Duodenal mucosa (tissue), 2 donors: Measurements from ENCODE around the gene SLC39A11.

Source experiments
- H3K27ac ChIP-seq: one replicate; pipeline ENCODE4 v1.7.0; 2013; ENCODE audit warnings: low read depth, low read length
- H3K27me3 ChIP-seq, 2 donors: one replicate each; pipeline ENCODE4 v1.7.0; 2013; ENCODE audit warnings: low read length in 2 of 2, control low read depth in 1 of 2; ENCODE audit not compliant: insufficient read depth in 2 of 2, control insufficient read depth in 1 of 2
- H3K36me3 ChIP-seq, 2 donors: one replicate each; pipeline ENCODE4 v1.7.0; 2013; ENCODE audit warnings: low read length in 2 of 2, control low read depth in 1 of 2; ENCODE audit not compliant: insufficient read depth in 2 of 2, control insufficient read depth in 1 of 2
- H3K4me1 ChIP-seq, 2 donors: one replicate each; pipeline ENCODE4 v1.7.0; 2013; ENCODE audit warnings: low read length in 2 of 2, control low read depth in 1 of 2; ENCODE audit not compliant: insufficient read depth in 2 of 2, control insufficient read depth in 1 of 2
- H3K4me3 ChIP-seq, 2 donors: one replicate each; pipeline ENCODE4 v1.7.0; 2013; ENCODE audit warnings: low read length in 2 of 2, low read depth in 1 of 2
- H3K9ac ChIP-seq, 2 donors: one replicate each; pipeline ENCODE4 v1.7.0; 2013; ENCODE audit warnings: low read length in 2 of 2, low read depth in 1 of 2
- H3K9me3 ChIP-seq, 2 donors: one replicate each; pipeline ENCODE4 v1.7.0; 2013; ENCODE audit warnings: low read length in 2 of 2, control low read depth in 1 of 2; ENCODE audit not compliant: control insufficient read depth in 1 of 2

Gene SLC39A11

DNA sequence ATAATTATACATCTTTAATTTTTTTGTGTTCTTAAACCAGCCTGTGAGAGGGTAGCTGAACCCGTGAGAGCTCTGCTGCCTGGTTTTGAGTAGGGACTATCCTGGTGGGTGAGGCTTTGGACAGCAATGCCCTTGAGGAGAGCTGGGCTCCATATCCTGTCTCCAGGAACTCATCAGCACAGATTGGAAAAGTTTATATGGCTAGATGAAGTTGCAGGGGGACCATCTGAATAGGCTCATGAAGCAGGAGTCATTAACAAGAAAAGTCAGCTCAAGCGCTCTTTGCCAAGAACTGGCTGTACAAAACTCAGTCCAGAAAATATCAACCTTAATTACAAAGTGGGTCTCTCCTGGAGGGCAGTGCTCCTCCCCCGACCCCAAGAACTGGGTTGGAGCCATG is 38.5 kb upstream of the SLC39A11 start:
- Histone ChIP-seq H3K36me3 (no peaks in the 10 kb centered on the region), H3K9me3 (no peaks in the 10 kb centered on the region)

DNA sequence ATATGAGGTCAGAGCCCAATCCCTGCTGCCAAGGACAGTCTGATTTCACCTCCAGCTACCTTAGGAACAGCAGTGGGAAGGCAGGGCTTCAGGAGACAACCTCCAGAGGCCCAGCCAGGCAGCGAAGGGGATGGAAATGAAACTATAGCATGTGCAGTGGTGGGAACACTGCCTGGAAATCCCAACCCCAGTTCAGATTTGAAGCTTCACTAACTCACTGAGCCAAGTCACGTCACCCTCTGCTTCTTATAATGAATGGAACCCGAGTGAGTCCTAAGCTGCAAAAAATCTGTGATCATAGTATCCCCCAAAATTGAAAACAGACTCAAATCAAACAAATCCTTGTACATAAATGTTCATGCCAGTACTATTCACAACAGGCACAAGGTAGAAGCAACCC is 36.0 kb upstream of the SLC39A11 start:
- H3K4me3 ChIP-seq = no peak overlapping the region
- no peaks in the 10 kb centered on the region for H3K27me3 ChIP-seq
- H3K36me3 ChIP-seq = no peaks in the 10 kb centered on the region
- no peaks in the 10 kb centered on the region for H3K4me1 ChIP-seq
- H3K9me3 ChIP-seq = no peaks in the 10 kb centered on the region
- H3K27ac ChIP-seq = no peak overlapping the region
- H3K9ac ChIP-seq = no peak overlapping the region

More for the DNA sequence above, 38.5 kb upstream of the SLC39A11 start:
- Histone ChIP-seq H3K4me1 (no peaks in the 10 kb centered on the region), H3K27me3 (no peaks in the 10 kb centered on the region), H3K27ac (no peak overlapping the region), H3K9ac (no peak overlapping the region), H3K4me3 (no peak overlapping the region)

DNA sequence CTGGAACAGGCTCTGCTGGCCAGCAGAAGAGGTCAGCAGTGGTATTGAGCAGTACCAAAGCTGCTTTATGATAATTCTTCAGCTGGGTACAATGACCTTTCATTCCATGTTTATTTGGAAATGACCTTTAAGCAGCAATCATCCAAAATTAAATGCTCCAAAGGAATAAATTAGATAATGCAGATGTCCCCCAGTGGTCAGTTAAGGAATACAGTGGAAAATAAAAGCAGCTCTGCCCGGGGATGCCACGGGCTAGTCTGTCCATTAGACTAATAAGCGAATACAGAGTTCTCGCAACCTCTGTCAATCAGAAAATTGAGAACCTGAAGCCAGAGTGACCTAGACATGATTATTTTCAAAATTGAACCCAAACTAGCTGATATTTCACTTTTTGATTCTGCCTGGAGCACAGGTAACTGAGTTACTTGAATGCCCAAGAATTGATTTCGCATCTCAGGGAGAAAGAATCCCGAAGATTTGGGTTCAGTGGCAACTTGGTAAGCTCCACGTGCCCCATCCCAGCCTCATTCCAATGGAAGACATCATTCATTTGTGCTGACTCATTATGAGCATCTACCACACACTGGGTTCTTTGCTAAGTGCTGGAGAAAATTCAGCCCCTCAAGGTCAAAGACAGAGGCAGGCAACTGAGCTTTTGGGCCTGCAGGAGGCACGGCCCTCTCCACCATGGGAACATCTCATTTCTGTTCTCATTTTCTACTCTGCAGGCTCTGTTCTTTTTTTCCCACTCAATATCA is 34.4 kb upstream of the SLC39A11 start:
- no peaks in the 10 kb centered on the region for H3K36me3 ChIP-seq
- H3K27ac ChIP-seq = no peak overlapping the region
- H3K9me3 ChIP-seq = no peaks in the 10 kb centered on the region
- H3K27me3 ChIP-seq = no peaks in the 10 kb centered on the region
- no peak overlapping the region for H3K9ac ChIP-seq
- H3K4me3 ChIP-seq = no peak overlapping the region
- no peaks in the 10 kb centered on the region for H3K4me1 ChIP-seq

DNA sequence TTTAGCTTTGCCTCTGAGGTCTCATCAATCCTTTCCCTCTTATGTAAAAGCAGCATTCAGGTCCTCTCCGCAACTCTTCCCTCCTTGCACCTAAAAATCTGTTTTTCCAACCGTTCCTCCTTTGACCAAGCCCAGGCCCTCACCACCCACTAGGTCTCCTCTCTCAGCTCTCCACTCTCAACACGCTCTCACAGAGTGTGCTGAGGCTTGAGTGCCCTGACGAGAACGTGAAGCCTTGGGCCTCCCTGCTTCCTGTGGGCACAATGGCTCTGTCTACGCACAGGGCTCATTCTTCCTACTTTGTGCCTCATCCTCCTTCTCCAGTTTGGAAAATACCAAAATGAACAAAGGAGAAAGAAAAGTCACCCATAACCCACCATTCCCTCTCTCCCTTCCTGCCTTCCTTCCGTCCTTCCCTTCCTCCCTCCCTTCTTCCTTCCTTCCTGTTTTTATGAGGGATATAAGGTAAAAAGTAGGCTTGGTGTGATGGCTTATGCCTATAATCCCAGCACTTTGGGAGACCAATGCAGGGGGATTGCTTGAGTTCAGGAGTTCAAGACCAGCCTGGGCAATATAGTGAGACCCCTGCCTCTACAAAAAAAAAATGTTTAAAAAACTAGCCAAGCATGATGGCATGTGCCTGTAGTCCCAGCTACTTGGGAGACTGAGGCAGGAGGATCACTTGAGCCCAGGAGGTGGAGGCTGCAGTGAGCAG is 31.3 kb upstream of the SLC39A11 start:
- no peaks in the 10 kb centered on the region for H3K27me3 ChIP-seq

DNA sequence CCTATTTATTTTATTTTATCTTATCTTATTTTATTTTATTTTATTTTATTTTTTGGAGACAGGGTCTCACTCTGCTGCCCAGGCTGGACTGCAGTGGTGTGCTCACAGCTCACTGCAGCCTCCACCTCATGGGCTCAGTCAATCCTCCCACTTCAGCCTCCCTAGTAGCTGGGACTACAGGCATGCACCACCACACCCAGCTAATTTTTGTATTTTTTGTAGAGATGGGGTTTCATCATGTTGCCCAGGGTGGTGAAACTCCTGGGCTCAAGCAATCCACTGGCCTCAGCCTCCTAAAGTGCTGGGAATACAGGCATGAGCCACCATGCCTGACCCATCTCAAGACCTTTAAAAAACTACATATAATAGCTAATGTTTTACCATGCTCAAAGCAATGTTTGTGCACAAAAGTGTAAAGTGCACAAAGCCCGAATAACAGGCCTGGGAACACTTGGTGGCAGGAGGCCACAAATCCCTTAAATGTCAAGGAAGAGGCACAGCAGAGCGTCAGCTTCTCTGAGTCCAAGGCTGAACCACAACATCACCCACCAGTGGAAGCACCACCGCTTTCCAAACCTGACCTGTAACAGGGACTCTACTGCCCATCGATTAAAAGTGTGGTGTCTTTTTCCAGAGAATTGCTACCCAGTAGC is 30.6 kb upstream of the SLC39A11 start:
- no peak overlapping the region for H3K9ac ChIP-seq
- H3K9me3 ChIP-seq = no peaks in the 10 kb centered on the region
- no peaks in the 10 kb centered on the region for H3K4me1 ChIP-seq

More for the DNA sequence above, 31.3 kb upstream of the SLC39A11 start:
- Histone ChIP-seq H3K4me1 (no peaks in the 10 kb centered on the region), H3K9ac (no peak overlapping the region), H3K27ac (no peak overlapping the region), H3K36me3 (no peaks in the 10 kb centered on the region), H3K4me3 (no peak overlapping the region), H3K9me3 (no peaks in the 10 kb centered on the region)

DNA sequence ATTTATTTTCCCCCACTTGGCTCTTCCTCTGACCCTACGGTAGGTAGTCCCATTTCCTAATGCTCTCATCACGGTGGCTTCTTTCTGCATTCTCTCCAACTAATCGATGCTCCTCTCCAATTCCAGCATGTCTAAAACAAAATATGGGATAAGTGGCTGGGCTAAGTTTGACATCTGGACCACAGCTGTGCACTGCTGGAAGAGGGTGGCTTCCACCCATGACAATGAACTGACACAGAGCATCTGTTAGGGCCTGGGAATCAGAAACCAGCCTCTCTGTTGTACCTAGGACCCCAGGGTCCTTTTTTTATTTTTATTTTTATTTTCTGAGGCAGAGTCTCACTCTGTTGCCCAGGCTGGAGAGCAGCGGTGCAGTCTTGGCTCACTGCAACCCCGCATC is 29.0 kb upstream of the SLC39A11 start:
- H3K4me1 ChIP-seq = no peaks in the 10 kb centered on the region
- H3K4me3 ChIP-seq = no peak overlapping the region
- H3K9me3 ChIP-seq = no peaks in the 10 kb centered on the region
- H3K36me3 ChIP-seq = no peaks in the 10 kb centered on the region
- H3K27me3 ChIP-seq = no peaks in the 10 kb centered on the region
- no peak overlapping the region for H3K9ac ChIP-seq
- no peak overlapping the region for H3K27ac ChIP-seq

More for the DNA sequence above, 30.6 kb upstream of the SLC39A11 start:
- no peaks in the 10 kb centered on the region for H3K27me3 ChIP-seq
- no peak overlapping the region for H3K4me3 ChIP-seq
- no peak overlapping the region for H3K27ac ChIP-seq
- H3K36me3 ChIP-seq = no peaks in the 10 kb centered on the region

DNA sequence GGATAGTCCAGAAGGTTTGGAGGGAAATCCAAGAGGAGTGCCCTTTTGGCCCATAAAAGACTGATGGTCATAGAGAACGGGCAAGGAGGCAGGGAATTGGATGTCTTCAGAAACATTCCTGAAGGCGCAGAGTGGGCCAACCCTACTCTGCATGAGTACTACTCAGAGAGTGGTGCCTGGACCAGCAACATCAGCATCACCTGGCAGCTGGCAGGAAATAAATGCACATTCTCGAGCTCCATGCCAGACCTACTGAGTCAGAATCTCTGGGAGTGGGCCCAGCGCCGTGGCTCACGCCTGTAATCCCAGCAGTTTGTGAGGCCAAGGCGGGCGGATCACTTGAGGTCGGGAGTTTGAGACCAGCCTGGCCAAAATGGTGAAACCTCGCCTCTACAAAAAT is 27.1 kb upstream of the SLC39A11 start:
- no peaks in the 10 kb centered on the region for H3K36me3 ChIP-seq
- H3K27me3 ChIP-seq = no peaks in the 10 kb centered on the region
- no peak overlapping the region for H3K27ac ChIP-seq
- H3K9ac ChIP-seq = no peak overlapping the region
- no peaks in the 10 kb centered on the region for H3K9me3 ChIP-seq
- H3K4me3 ChIP-seq = no peak overlapping the region
- H3K4me1 ChIP-seq = no peaks in the 10 kb centered on the region

DNA sequence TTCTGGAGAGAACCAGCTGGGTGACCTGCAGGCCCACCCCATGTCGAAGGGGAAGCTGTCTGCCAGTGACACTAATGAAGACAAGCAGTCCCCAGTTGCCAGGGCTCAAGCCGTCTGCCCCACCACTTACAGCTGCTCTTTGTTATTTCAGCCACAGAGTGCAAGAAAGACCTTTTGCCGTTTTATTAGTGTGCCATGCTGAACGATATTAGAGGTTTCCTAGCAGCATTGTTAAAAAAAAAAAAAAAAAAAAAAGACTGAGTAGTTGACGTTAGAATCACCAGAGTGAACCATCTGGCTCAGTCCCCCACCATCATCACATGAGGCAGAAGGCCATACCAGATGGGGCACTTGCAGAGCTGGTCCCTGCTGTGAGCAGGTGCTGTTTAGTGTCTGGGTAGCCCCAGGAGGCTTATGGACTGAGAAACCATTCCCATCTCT is 26.5 kb upstream of the SLC39A11 start:
- no peak overlapping the region for H3K9ac ChIP-seq
- no peaks in the 10 kb centered on the region for H3K9me3 ChIP-seq
- H3K4me1 ChIP-seq = no peaks in the 10 kb centered on the region
- no peaks in the 10 kb centered on the region for H3K27me3 ChIP-seq
- H3K27ac ChIP-seq = no peak overlapping the region
- no peaks in the 10 kb centered on the region for H3K36me3 ChIP-seq
- H3K4me3 ChIP-seq = no peak overlapping the region

DNA sequence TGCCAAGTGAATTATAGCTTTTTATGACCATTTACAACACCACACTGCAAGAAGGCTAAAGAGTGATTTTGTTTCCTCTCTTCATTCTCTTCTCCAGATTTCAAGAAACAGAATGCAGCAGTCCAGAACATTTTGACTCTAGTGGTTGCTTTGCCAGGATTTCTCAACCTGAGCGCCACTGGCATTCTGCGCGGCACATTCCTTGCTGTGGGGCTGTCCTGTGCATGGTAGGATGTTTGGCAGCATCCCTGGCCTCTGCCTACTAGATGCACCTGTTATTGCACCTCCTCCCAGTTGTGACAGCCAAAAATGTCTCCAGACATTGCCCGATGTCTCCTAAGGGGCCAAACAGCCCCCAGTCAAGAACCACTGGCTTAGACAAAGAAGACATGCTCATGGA is 25.7 kb upstream of the SLC39A11 start:
- no peak overlapping the region for H3K9ac ChIP-seq
- H3K9me3 ChIP-seq = no peaks in the 10 kb centered on the region
- no peaks in the 10 kb centered on the region for H3K27me3 ChIP-seq
- H3K36me3 ChIP-seq = no peaks in the 10 kb centered on the region
- no peaks in the 10 kb centered on the region for H3K4me1 ChIP-seq
- no peak overlapping the region for H3K27ac ChIP-seq
- no peak overlapping the region for H3K4me3 ChIP-seq

DNA sequence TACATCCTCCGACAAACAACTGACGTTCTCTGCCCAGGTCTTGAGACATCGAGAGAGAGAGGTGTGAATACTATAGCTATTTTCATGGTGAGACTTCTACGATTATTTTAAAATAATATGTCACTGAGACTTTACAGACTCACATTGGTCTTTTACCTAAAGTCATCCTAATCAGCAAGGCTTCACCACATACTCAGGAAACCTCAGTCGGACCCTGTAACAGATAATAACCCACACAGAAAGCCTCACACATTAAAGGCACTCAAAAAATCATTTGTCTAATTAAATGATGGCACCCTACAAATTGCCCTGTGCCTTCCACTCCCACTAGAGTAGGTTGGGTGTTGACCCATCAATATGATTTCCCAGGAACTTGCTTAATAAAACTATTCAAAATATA is 19.8 kb upstream of the SLC39A11 start:
- Histone ChIP-seq H3K27ac (no peak overlapping the region), H3K36me3 (no peaks in the 10 kb centered on the region), H3K9me3 (no peaks in the 10 kb centered on the region), H3K9ac (no peak overlapping the region), H3K27me3 (no peaks in the 10 kb centered on the region), H3K4me3 (no peak overlapping the region), H3K4me1 (no peaks in the 10 kb centered on the region)
